GM21515 (cell line): Measurements from ENCODE around the gene KRTAP3-2.

ENCODE experiments used
- ATAC-seq: cut with Tn5 transposase; IDR thresholded peaks from one replicate; pipeline ENCODE4 v1.9.1; 2021; ENCODE audit not compliant: unreplicated experiment

Gene KRTAP3-2

DNA sequence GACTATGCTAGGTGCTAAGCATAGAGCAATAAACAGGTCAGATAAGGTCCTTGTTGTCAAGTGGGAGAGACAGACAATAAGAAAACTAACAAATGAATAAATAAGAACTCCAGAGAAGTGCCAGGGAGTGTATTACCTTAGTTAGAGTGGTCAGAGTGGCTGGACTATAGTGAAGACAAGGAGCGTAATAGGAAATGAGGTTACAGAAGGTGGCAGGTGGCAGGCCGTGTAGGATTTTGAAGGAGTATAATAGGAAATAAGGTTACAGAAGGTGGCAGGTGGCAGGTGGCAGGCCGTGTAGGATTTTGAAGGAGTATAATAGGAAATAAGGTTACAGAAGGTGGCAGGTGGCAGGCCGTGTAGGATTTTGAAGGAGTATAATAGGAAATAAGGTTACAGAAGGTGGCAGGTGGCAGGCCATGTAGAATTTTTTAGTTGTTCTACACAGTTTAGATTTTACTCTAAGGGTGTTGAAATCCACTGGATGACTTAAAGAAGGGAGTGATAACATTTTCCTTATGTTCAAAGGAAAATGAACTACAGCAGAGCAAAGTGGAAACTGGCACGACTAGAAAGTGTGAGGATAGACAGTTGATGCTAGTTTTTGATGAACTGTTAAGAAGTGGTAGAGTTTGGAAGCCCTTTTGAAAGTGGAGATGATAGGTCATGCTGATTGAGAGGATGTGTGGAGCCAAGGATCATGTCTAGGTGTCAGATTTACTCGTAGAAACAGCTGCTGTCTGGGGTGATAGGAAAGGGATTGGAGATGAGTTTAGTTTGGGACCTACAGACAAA, 12.8 kb upstream of the KRTAP3-2 start:
- ATAC-seq = no peak

DNA sequence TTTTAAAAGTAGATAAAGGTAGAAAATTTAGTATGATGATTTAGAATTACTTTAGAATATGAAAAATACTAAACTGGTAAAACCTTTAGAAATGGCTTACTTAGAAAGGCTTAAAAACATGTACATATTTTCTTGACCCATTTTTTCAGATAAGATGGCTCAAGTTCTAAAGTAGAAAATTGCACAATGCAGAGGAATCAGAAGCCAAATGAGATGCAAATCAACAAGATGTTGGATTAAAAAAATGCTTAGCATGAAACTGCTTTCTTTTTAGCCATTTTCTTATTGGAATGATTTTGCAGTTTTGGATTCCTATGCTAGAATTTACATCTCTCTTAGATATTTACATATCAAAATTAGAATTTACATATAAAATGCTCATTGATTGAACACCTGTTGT, 10.7 kb upstream of the KRTAP3-2 start:
- ATAC-seq = no peak

DNA sequence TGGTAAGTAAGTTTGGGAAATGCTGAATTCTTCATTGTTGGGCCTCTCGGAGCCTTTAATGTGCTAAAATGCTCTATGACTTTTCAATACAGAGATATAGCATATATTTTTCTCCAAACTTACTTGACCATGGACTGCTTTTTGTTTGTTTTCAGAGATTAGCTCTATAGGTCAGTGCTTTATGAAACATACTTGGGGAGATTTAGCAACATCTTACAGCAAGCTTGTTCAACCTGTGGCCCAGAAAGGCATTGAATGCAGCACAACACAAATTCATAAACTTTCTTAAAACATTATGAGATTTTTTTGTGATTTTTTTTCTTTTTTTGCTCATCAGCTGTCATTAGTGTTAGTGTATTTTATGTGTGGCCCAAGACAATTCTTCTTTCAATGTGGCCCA, 10.2 kb upstream of the KRTAP3-2 start:
- ATAC-seq = no peak

DNA sequence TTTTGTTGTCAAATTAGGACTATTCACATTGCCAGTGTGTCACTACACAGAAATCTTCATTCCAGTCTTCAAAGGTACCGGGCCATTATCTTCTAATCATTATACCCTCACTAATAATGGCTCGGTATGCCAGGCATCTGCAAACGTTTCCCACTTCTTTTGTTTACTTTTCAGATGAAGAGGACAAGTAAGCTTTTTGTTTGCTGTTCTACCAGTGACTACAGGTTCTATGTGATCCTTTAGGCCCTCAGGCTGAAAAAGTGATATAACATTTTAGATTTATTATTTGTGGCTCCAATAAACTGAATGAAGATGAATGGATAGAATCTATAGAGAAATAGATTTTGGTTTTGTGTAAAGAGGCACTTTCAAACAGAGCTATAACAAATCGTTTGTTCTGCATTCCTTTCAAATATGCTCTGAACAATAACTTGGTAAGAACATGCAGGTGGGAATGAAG, 9.6 kb upstream of the KRTAP3-2 start:
- ATAC-seq = no peak

DNA sequence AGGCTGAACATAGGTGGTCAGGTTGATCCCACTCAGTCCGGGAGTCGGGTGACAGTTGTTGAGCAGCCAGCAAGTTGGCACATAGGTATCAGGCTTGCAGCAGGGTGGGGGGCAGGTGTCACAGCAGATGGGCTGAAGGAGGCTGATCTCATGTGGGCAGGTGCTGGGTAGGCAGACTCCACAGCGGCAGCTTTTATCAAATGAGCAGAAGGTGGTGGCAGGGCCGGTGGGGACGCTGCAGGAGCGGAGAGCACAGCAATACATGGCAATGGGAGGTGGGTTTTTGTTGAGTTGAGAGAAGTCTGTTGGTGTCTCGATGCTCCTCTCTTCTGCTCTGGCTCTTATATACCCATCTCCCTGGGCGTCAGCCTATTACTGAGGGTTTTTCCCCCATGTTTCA, 9.1 kb upstream of the KRTAP3-2 start, which contains the start of gene KRTAP3-1:
KRTAP3-1 (minus strand) TSS at position 318 of the 400 bp plus-strand sequence; CDS start at position 264, 54 bp downstream.
- ATAC-seq = no peak

DNA sequence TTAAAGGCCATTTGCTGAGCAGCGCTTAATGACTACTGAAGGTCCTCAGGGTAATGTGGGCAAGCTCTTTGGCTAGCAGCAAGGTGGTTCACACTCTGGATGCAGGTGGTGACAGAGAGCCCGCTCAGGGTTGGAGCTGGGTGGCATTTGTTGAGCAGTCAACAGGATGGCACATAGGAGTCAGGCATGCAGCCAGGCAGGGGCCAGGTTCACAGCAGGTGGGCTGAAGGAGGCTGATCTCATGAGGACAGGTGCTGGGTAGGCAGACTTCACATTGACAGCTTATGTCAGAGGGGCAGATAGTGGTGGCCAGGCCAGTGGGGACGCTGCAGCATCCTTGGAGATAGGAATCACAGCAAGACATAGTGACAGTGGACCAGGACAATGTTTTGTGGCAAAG, 4.7 kb upstream of the KRTAP3-2 start:
- no peak for ATAC-seq

DNA sequence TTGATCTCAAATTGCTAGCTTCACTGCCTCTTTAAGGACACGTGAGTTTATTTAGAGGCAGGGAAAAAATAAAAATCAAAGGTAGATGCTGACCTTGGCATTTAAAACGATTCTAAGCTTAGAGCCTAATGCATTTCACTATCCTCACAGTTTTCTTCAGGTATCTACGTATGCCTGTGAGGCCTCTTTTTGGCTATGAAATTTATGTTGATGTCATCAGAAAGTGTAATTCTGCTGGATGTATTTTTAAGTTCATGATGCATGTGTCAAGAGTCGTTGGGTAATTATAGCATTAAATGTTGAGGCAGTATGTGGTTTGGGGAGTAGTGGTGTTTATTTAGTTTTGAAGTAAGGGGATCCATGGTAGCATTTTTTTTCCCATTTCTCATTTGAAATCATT, 4.2 kb upstream of the KRTAP3-2 start:
- no peak for ATAC-seq

DNA sequence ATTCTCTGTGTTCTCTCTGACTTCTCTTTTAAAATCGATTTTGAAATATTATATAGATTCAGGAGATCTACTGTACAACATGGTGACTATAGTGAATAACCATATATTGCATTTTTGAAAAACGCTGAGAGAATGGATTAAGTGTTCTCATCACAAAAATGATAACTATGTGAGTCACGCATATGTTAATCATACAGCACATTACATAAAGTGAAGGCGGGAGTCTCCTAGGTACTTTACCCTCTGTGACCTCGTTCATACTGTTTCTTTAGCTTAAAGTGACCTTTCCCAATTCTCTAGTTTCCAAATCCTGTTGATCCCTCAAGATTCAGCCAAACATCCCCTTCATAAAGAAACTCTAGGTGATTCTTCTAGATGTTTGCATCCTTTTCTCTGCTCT, 3.1 kb upstream of the KRTAP3-2 start:
- no peak for ATAC-seq

DNA sequence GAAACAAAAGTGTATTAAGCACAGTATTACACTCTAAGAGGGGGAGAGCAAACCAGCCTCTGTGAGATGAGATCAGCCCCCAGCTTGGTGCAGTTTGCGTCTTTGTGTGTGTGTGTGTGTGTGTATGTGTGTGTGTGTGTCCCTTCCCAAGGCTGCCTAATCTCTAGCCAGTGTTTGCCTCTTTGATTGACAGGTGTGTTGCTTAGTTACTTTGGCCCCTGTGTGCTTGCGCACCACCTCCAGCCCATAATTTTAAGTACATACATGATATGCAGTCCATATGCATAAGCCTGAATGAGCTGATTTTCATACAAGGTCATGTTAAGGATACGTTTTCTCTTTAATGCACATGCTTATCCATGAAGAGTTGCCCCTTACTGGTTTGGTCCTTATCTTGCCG, 2.1 kb upstream of the KRTAP3-2 start:
- no peak for ATAC-seq

DNA sequence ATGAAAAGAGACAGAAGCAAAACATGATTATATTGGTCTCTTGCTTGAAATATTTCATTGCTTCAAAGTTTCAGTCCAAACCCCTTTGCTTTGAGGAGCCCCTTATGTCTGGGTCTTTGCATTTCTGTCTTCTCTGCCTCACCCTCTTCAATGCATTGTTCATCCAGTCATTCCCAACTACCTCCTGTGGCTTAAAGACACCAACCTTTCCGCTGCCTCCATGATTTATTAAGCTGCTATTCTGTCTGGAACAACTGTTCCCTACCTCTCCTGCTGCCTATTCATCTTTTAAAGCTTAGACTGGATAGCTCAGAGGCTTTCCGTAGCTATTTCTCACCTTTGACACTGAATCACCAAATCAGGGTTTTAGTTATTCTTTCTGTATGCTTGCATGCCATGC, 2.3 kb downstream of the KRTAP3-2 start:
- ATAC-seq = no peak

DNA sequence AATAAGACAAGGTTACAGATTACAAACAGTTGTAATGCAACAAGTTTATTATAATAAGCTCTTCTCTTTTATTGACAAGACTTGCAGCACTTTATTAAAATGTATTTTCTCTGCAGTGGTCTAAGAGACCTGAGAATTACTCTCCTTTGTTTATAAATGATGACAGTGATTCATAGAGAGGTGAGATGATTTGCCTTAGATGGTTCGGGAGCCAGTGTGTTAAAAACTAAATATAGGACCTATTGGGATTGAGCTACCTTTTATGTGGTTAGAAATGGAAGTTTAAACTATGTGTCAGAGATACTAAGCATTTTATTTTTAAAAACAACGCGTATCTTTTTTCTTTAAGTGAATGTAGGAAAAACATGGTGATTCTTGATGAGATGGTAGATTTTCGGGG, 2.9 kb downstream of the KRTAP3-2 start:
- no peak for ATAC-seq

DNA sequence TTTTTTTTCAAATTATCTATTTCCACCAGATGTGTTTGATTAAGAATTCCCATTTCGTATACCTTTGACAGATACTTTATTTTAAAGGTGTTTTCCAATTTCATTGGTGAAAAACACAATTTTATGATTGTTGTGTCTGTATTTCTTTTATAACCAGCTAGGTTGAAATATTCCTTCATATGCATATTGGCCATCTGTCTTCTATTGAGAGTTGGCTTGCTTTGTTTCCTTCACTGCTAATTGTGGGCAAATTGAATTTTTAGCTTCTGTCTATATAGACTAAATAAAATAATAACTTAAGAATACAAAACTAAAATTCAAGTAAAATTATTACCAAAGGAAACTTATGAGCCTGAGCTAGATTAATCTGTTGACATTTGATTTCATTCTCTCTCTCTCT, 4.6 kb downstream of the KRTAP3-2 start:
- no peak for ATAC-seq

DNA sequence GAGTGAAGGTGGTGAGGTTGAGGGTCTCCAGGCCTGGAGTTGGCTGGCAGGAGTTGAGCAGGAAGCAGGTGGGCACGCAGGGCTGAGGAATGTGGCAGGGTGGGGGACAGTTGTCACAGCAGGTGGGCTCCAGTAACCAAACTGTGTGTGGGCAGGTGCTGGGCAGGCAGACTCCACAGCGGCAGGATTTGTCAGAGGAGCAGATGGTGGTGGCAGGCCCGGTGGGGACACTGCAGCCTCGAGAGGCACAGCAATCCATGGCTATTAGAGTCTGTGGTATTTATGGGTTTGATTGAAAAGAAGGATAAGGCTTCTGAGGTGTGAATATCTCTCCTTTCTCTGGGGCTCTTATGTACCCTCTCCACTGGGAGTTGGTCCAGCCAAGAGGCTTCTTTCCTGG, 5.9 kb downstream of the KRTAP3-2 start, which contains the start of gene KRTAP3-3:
KRTAP3-3 (minus strand) TSS at position 326 of the 400 bp plus-strand sequence; CDS start at position 259, 67 bp downstream.
- ATAC-seq = no peak

DNA sequence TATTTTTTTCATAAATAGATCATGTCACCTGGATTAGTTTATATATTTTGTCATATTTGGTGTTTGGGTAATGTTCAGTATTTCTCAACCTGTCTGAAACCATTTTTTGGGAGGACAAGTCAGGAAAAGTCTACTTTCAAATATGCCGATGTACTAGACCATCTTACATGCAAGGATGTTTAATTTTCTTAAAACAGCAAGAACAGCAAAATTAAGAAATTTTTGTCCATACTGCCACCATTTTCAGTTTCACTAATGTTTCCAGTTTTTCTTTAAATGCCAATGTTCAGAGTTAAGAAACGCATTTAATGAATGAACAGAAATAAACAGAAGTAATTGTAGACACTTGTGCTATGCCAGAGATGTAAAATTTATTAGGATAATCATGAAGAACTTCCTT, 6.6 kb downstream of the KRTAP3-2 start:
- ATAC-seq = no peak

DNA sequence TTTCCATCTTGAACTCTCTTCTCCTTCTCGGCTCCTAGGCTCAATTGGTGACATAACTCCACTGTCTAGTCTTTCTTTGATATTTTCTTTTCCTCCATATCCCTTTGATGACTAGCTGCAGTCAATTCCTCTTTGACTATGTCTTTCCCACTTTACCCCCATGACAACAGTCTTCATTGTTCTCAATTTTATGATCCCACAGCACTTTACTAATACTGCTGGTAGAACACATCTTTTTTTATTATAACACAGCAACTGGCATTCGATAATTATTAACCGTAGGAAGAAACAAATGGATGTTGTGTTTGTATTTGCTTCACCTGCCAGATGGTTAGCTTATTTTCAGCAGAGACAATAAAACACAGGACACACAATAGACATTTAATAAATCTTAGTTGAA, 7.0 kb downstream of the KRTAP3-2 start:
- ATAC-seq = no peak

DNA sequence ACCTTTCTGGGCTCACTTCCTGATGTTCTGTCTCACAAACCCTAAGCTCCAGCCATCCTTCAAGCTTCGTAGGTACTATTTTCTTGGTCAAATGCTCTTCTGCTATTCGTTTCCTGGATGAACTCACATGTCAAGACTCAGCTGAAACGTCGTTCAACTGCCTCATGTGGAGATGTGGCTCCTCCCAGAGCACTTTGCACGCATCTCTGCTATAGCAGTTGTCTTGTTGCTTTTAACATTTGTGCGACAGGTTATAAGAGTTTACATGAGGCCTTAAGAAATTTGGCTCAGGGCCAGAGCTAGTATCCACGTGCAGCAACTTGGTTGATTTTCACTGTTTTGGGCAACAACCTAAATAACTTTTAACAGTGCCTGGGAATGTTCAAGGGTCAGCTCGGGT, 12.8 kb downstream of the KRTAP3-2 start:
- ATAC-seq = no peak

DNA sequence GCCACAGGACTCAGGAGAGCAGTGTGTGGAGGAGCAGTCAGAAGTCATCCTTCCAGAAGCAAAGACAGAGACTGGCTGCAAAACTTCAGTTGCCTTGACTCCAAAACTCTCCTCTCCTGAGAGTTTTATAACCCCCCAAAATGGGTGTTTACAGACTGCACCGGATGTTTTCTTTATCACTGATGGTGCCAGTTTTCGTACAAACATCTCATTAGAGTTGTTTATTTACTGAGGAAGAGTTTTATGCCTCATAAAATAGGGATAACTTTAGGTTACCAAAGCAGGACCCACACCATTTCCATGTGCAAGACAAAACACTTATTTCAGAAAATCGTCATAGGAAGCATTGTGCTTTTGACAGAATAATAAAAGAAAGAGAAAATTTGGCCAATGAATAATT, 15.5 kb downstream of the KRTAP3-2 start, which contains the start of gene KRT40:
KRT40 (minus strand) TSS at position 101 of the 400 bp plus-strand sequence; CDS start at position 48, 53 bp downstream.
- no peak for ATAC-seq

DNA sequence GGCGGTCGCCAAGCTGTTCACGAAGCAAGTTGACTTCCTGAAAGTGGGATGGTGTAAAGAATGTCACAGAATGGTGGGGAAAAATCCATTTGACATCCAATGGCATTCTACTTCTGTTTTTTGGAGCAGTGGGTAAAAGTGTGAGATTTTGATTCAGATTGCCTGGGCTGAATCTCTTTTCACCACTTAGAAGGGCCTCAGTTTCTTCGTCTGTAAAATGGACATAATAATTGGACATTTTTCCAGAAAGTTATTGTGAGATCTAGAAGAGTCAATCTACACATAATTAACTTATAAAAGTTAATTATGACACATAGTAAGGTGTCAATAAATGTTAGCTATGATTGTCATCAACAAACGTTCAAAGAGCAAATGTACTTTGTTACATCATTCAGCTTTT, 18.6 kb downstream of the KRTAP3-2 start:
- ATAC-seq = no peak

DNA sequence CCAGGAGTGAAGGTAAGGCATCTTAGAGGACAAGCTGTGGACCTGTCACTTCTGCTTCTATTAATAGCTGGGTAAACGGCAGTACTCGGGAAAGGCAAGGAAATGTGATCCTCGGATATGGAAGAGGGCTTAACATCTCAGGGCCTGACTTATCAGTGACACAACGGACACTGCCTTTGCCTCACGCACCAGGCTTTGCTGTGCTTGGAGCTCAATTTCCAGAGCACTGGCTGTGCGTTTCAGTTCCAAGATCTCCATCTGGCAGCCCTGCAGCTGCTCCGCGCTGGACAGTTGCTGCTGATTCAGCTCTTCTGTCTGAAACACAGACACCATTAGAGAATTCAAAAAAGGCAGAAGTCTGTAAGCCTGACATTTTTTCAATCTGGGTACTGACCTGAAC, 19.1 kb downstream of the KRTAP3-2 start:
- ATAC-seq = no peak

DNA sequence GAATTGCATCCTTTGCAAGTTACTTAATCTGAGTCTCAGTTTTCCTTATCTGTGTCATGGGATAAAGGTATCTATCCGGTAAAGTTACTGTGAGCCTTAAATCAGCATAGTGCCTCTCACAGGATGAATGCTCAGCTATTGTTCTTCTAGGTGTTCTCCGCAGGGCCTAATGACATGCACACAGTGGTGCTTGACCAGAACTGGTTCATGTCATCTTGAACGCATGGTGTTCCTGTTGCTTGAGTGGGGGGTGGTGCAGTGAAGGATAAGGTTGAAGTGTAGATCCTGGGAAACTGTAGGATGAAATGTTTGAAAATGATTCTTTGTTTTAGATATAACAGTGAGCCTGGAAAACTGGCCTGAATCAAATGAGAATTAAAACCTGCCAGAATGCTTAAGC, 19.6 kb downstream of the KRTAP3-2 start:
- ATAC-seq = no peak

DNA sequence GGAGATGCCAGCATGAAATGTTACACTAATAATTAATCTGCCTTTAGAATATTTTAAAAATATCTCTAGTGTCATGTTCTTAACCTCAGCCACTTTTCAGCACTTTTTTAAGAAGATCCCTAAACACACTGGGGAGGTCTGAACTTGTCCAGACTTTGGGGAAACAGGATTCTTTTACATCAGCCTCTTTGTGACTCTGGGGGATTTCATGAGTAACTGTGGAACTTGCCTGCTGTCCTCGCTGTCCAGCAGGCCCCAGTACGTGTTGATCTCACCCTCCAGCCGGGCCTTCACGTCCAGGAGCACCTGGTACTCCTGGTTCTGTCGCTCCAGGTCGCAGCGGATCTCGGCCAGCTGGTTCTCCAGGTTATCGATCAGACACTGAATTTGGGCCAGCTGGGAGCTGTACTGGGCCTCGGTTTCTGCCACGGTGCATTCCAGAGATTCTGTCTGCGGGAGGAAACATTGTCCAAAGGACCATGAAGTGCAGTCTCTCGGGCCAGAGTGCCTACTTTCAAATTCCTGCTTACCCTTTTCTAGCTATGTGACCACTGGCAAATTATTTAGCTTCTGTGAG, 21.0 kb downstream of the KRTAP3-2 start:
- no peak for ATAC-seq

DNA sequence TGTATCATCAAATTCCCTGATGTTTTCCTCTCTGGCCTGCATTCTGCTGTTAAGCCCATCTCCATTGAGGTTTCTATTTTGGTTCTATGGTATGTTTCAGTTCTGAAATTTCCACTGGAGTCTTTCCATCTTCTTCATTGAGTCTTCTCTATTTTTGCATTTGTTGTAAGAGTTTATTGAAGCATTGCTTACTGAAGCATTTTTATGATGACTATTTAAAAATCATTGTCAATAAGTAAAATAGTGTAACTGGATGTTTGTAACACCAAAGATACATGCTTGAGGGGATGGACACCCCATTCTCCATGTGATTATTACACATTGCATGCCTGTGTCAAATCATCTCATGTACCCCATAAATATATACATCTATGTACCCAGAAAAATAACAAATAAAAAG, 24.2 kb downstream of the KRTAP3-2 start:
- no peak for ATAC-seq
